G401 (cell line): ENCODE data around the gene RAP1GAP2. TPM values are rescaled to one million over a fixed set of nuclear protein-coding genes. Genes with fewer than 3 reads are reported as not detected.
"Not testable (repeated sequence)": the region's sequence is repeated elsewhere in the genome, so short reads cannot be mapped to it uniquely, and the experiment has no call there.

Experiments used
- DNase-seq: peaks from one replicate; pipeline ENCODE4 v3.0.0-alpha.2; 2015; ENCODE audit warnings: low spot score
- in situ Hi-C: cut with HindIII; loops from 2 replicates; pipeline ENCODE4 v1.10.0; 2016; ENCODE audit warnings: low sequenced_read_pairs, mixed read lengths
- total RNA-seq: library from RNA; depleted of rRNA; stranded (reverse); fragments of >200 nt; shearing (Covaris generic); gene quantifications from 2 replicates; pipeline ENCODE4 v1.2.3, GENCODE V29; 2014

The RAP1GAP2 gene
- total RNA-seq, 1 experiment from 2014 or later = 1.9 TPM

GRCh38 chr17:2975469-2975958 lies 179.3 kb downstream of the RAP1GAP2 start:
- in situ Hi-C loops = no loop called here
- DNase-seq = no peak

GRCh38 chr17:2977157-2977556 lies 180.9 kb downstream of the RAP1GAP2 start:
- DNase-seq = no peak
- in situ Hi-C loops = no loop called here

GRCh38 chr17:2978116-2978515 lies 181.9 kb downstream of the RAP1GAP2 start:
- in situ Hi-C loops = no loop called here

GRCh38 chr17:2978991-2979390 lies 182.8 kb downstream of the RAP1GAP2 start:
- in situ Hi-C loops = no loop called here
- no peak for DNase-seq

More at GRCh38 chr17:2978116-2978515, 181.9 kb downstream of the RAP1GAP2 start:
- no peak for DNase-seq

GRCh38 chr17:2980211-2980903 lies 184.1 kb downstream of the RAP1GAP2 start:
- no peak for DNase-seq
- in situ Hi-C loops = no loop called here

GRCh38 chr17:2980904-2981246 lies 184.6 kb downstream of the RAP1GAP2 start:
- in situ Hi-C loops = no loop called here
- DNase-seq = no peak

- no peak for DNase-seq
Measured at GRCh38 chr17:2981325-2981724, 185.1 kb downstream of the RAP1GAP2 start.

GRCh38 chr17:2982854-2983253 lies 186.6 kb downstream of the RAP1GAP2 start:
- DNase-seq = no peak
- in situ Hi-C loops = no loop called here

More at GRCh38 chr17:2981325-2981724, 185.1 kb downstream of the RAP1GAP2 start:
- in situ Hi-C loops = no loop called here

- in situ Hi-C loops = no loop called here
Measured at GRCh38 chr17:2983255-2983654, 187.0 kb downstream of the RAP1GAP2 start.

GRCh38 chr17:2985318-2985717 lies 189.1 kb downstream of the RAP1GAP2 start:
- no peak for DNase-seq
- in situ Hi-C loops = no loop called here

More at GRCh38 chr17:2983255-2983654, 187.0 kb downstream of the RAP1GAP2 start:
- DNase-seq = no peak

GRCh38 chr17:2986925-2987324 lies 190.7 kb downstream of the RAP1GAP2 start:
- no peak for DNase-seq
- in situ Hi-C loops = no loop called here

- in situ Hi-C loops, DNase-seq: not testable (repeated sequence)
Measured at GRCh38 chr17:2989396-2989795, 193.2 kb downstream of the RAP1GAP2 start.

- in situ Hi-C loops = no loop called here
- no peak for DNase-seq
Measured at GRCh38 chr17:2989855-2990254, 193.6 kb downstream of the RAP1GAP2 start.

- in situ Hi-C loops = no loop called here
- no peak for DNase-seq
Measured at GRCh38 chr17:2990396-2990795, 194.2 kb downstream of the RAP1GAP2 start.

- DNase-seq, in situ Hi-C loops: not testable (repeated sequence)
Measured at GRCh38 chr17:2991396-2992180, 195.3 kb downstream of the RAP1GAP2 start.

- in situ Hi-C loops = no loop called here
- DNase-seq = no peak
Measured at GRCh38 chr17:2994441-2994840, 198.2 kb downstream of the RAP1GAP2 start.

- in situ Hi-C loops = no loop called here
- DNase-seq = no peak
Measured at GRCh38 chr17:2995377-2995776, 199.1 kb downstream of the RAP1GAP2 start.

- no peak for DNase-seq
- in situ Hi-C loops = no loop called here
Measured at GRCh38 chr17:2995886-2996809, 199.9 kb downstream of the RAP1GAP2 start.
